ENCODE measurements around the gene DTX4.

Gene DTX4

GRCh38 chr11:59192446-59193020, 20.6 kb downstream of the DTX4 start:
- DNase-seq, result no peak

DNA sequence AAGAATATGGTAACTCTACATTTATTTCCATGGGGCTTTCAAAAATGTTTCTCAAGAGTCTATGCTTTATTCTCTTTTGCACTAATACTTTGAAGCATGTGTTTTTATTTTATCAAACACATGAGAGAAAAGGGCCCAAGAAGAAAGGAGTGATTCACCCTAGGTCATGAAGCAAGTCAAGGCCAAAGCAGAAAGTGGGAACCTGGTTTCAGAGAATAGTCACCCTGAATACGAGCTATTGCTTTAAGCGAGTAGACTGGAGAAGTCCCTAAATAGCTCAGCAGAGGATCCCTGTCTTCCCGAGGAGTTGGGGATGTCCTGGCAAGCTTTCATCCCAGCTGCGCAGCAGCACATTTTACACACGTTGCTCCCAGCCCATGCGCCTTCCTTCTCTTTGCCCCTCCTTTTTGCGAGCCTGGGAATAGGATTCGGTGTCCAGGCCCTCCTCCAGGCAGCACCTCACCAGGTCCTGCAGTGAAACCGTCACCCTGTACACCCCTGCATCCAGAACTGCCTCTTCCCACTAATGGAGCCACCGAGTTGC, 21.7 kb downstream of the DTX4 start:
- no peak for DNase-seq

- no peak for DNase-seq
These were observed 23.7 kb downstream of the DTX4 start for GRCh38 chr11:59195586-59195985.

DNA sequence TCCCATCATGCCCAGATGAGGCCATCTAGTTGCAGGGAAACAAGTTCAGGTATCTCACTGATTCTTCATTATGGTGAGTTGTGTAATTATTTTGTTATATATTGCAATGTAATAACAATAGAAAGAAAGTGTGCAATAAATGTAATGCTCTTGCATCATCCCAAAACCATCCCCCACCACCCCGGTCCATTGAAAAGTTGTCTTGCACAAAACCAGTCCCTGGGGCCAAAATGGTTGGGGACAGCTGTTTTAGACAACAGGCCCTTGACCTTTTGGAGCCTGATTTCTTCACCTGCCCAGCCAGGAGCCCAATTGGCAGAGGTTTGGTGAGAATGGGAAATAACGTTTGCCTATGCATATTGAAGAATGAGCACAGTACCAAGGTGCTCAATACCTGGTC, 24.8 kb downstream of the DTX4 start:
- no peak for DNase-seq

GRCh38 chr11:59197991-59198390, 26.1 kb downstream of the DTX4 start:
- no peak for DNase-seq

GRCh38 chr11:59198726-59199125, 26.8 kb downstream of the DTX4 start:
- DNase-seq, result no peak

DNA sequence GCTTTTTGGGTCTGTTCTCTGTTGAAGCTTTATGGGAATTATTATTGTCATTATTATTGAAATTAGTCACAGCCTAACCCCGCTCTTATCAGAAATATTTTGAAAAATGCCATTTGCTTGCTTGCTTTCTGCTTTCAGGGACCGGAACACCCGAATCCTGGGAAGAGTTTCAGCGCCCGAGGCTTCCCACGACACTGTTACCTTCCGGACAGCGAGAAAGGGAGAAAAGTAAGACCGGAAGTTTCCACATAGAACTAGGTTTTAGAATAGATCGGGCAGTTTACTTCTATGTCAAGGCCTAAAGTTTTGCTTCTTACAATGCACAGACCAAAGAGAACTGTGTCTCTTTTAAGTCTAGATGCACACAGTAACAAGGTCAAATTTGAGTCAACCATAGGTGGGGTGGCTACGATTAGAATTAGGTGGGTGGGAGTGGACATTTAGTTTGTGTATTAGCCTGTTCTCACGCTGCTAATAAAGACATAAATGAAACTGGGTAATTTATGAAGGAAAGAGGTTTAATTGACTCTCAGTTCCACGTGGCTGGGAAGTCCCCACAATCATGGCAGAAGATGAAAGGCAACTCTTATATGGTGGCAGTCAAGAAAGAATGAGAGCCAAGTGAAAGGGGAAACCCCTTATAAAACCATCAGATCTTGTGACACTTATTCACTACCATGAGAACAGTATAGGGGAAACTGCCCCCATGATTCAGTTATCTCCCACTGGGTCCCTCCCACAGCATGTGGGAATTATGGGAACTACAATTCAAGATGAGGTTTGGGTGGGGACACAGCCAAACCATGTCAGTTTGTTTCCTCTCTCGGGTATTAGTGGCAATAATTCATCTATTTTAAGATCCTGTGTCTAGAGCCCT, 27.9 kb downstream of the DTX4 start:
- DNase-seq, result no peak

DNA sequence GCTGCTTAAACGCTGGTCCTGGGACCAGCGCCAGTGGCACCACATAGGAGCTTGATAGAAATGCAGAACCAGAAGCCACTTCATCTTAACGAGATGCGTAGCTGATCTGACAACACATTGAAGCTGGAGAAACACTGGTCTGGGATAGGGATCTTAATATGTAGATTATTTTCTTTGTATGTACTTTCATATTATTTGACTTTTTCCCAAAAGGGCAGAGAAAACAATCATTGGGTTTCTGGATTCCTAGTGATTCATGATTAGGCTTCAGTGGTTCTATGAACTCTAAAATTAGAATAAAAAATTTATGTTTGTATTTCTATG, 28.5 kb downstream of the DTX4 start:
- no peak for DNase-seq

DNA sequence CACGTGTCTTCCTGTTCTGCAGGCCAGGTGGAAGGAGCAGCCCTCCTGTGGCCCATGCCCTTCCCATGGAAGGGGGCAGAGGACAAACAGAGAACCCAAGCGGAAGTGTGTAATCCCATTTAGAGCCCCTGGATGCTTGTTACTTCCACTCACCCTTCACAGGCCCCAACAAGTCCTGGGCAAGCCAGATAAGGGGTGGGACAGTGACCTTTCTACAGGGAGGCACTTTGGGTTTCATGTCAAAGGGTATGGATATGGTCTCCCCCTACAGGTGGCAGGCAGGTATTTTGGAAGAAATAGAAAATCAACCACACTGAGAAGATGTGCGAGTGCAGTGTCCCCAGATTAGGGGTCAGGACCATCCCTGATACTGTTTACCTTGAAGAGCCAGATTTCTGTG, 29.4 kb downstream of the DTX4 start:
- no peak for DNase-seq

DNA sequence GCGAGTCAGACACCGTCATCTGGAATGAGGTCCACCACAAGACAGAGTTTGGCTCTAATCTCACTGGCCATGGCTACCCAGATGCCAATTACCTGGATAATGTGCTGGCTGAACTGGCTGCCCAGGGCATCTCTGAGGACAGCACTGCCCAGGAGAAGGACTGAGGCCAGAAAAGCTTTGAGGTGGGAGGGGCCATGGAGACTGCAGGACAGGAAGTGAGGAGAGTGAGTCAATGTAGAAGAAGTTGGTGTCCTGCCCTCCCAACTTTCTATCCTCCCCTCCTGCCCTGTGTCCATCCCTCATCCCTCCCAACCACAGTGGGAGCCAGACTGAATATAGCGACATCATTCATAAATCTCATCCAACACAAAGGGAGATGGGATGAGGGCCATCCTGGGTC, 32.8 kb downstream of the DTX4 start:
- no peak for DNase-seq

DNA sequence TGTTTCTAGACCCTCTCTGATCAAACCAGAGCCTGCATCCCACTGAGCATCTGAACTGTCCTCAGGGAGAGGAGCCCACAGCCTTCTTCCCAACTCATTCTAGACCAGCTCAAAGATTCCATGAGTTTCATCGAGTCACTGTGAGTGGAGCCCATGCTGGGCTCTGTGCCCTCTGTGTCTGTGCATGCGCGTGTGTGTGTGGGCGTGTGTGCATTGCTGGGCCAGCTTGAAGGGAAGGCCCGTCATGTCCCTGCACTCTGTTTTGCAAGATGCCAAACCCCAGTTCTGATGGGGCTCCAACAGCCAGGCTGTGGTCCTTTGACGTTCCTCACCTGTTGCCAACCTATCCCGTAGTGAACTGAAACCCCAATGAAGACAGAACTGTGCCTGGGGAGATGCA, 33.7 kb downstream of the DTX4 start:
- no peak for DNase-seq

DNA sequence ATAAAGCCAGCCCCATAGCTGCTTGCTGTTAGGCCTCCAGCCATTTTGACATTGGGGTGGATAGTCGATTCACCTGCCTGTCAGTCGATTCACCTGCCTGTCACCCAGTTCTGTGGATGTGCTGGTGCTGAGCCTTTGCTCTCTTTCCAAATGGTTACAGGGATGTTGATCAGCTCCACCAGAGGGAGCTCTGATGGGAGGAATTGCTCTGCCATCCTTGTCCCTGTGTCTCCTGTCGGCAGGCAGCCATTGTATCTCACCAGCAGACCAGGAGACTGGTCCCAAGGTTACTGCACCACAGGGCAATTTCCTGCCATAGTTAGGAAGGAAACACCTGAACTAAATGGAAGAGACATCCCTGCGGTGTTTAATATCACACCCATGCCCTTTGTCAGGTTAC, 34.7 kb downstream of the DTX4 start:
- DNase-seq, result no peak

DNA sequence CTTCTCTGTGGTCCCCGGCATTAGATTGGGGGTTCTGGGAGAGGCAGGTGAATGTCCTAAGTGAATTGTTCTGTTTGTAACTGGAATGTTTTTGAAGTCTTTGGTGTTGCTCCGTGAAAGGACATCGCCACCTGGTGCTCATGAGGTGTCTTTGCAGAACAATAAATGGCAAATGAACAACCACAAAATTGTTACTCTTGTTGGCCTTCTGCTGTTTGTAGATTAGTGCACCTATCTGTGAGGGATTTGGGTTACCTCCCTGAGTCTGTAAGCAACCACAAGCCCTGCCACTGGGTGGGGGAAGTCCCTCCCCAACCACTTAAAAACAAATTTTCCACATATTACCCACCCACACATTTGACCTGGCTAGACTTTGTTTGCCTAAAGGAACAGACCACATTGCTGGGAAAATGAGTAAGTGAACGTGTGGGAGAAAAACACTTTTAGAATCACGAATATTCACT, 36.1 kb downstream of the DTX4 start:
- peak; percentile 21 for DNase-seq

GRCh38 chr11:59208956-59209355, 37.0 kb downstream of the DTX4 start:
- no peak for DNase-seq

DNA sequence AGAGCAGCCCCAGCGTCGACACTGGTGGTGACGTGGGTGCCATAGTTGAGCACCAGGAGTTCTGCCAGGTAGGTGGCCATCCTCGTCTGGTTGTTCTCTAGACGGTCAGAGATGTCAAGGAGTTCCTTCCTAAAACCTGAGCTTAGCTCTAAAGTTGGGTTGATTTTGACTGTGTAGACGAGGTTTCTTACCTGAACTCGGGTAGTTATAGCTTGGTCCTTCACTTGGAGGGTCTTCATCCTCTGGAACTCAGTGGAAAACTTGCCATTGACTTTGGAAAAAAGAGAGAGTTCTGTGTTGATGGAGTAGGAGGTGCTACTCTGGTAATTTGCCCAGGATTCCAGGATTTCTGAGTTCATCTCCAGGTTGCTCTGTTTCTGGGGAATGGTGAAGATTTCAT, 40.3 kb downstream of the DTX4 start:
- DNase-seq, result no peak

DNA sequence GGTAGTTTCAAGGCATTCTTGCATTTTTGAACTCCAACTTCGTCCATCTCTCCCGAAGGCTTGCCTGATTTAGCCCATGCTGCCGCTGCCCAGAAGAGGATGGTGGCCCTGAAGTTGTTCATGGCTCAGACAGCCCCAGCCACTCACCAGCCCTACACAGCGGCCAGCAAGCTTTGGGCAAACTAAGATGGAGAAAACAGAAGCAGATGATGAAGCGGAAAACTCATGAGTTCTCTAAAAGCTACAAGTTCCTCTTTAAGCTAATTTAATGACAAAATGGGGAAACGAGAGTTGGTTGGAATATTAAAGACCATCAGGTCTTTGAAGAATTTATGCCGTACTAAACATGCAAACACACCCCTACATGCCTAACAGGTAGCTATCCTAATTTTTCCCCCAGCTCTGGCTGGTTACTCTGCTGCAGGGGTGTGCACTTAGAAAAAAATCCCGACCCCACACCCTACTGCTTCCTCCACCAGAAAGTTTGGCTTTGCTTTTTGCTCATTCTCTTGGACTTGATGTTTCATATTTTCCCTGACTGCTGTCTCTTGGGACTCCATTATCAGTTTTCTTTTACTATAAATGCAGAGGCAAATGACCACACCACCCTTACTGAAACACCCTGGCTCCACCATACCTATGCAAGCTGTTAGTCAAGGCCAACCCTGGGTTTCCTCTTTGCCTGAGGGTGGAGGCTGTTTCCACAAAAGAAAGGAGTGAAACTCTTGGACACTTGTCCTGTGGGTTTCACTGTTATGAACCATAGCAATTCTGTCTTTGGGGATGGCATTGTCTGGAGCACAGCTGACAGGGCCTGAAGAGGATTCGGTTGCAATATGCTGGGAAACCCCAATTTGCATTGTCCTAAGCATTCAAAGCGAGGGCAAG, 41.1 kb downstream of the DTX4 start, which contains the start of gene MPEG1:
Gene MPEG1 (minus strand): TSS at position 184 of the 888 bp plus-strand sequence. CDS start 62 bp downstream, at position 122.
- no peak for DNase-seq

GRCh38 chr11:59214141-59214893, 42.4 kb downstream of the DTX4 start:
- no peak for DNase-seq

- no peak for DNase-seq
These were observed 45.0 kb downstream of the DTX4 start for GRCh38 chr11:59216641-59217564.

- DNase-seq, result no peak
These were observed 46.4 kb downstream of the DTX4 start for GRCh38 chr11:59218319-59218718.

DNA sequence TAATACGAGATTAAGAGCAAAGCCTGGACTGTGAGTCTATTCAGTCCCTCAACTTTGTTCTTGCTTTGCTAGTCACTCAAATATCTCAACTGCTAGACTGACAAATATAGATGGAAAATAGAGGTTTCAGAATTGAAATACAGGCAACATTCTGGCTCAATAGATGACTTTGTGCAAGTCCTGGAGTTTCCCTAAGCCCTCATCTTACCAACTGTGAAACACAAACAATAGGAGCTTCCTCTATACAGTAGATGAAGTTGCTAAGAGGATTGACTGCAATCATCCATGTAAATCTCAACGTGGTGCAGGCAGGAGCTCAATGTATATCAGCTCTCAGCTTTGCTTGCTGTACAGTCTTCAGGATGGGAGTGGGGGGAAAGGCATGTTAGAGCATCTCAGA, 47.0 kb downstream of the DTX4 start:
- DNase-seq, result no peak

GRCh38 chr11:59219836-59220235, 47.9 kb downstream of the DTX4 start:
- no peak for DNase-seq

Data from T-helper 9 cell (primary cell).